EL (cell line): ENCODE measurements around the gene TTC28.

Experiments used
- DNase-seq: peaks from one replicate; pipeline ENCODE4 v3.0.0-alpha.2; 2016

TTC28 gene

DNA sequence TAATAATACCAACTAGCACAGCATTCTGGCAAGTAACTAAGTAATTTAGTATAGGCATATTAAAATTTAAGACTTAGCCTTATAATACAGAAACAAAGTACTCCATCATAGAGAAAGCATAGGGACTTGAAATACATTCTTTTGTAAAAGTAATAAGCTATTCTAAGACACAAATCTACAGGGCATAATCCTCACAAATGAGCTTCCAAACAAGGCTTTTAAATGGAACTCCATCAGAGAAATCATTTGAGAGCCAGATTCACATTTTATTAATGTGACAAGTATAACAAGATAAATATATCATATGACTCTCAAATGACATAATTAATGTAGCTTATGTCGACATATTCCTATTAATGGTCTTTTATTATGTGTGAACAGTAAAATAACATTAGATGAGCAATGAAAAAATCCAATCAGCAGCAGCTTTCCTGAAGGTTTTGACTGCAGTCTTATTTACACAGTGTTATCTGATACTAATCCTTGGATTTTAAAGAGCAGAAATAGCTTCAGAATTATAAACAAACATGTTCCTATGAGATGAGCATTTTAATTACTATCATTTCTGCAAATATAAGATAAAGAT lies 241.4 kb downstream of the TTC28 start:
- DNase-seq = no peak

DNA sequence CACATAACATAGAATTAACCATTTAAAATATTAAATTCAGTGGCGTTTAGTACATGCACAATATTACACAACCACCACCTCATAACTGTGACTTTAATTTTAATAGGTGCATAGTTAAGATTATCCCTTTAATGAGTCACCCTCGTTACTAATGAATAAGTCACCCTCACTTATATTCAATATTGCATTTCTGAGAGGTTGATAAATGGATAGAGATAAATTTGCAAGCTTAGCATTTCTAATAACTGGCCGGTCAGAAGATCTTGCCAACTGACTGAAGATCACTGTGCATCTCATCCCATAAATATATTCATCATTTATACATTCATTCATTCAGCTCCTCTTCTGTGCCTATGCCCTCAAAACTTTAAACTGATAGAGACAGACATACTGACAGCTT lies 243.7 kb downstream of the TTC28 start:
- DNase-seq = peak; percentile 5

DNA sequence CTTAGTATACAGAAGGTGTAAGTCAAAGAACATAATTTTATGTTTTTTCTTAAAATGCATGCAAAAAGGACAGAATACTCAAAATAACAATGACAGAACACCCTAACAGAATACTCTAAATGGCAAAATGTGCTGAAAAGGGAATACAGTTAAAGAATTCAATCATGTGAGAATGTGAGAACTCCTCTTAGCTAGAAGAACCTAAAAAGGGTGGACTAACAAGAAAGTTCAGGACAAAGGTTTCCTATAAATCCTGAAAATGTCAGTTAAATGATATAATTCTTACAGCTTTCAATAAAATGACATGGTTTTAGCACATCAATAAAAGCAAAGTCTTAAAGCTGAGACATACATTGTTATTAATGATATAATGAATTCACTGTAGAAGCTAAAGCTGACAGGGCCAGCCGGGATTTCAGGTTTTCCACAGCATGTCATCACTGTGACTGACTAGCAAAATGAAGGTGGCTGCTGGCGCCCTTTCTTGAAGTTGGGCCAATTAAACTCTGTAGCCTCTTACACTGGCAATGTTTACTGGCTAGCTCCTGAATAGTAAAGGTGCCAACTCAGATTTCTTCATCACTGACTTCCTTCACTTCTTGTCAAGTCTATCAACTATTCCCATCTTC lies 244.4 kb downstream of the TTC28 start:
- DNase-seq = no peak

- DNase-seq = no peak
Measured at GRCh38 chr22:28430466-28431025, 249.1 kb downstream of the TTC28 start.

DNA sequence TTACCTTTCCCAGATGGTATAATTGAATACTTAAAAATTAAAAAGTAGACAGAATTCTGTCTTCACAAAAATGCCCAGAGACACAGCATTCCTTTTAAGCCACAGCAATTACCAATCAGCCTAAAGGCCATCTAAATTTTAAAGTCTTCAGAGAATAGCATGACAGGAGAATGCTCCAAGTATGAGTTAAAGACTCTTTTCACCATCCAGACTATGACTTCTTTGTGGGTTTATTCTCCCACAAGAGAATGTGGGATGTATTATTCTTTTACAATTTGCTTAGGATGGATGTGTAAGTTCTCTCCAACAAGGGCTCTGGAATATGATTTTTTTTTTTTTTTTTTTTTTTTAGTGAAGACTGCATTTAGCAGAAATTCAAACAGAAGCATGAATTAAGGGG lies 249.9 kb downstream of the TTC28 start:
- DNase-seq = peak; percentile 6

- no peak for DNase-seq
Measured at GRCh38 chr22:28428271-28428670, 251.4 kb downstream of the TTC28 start.

GRCh38 chr22:28426346-28427132 lies 253.1 kb downstream of the TTC28 start:
- peak; percentile 44 for DNase-seq

DNA sequence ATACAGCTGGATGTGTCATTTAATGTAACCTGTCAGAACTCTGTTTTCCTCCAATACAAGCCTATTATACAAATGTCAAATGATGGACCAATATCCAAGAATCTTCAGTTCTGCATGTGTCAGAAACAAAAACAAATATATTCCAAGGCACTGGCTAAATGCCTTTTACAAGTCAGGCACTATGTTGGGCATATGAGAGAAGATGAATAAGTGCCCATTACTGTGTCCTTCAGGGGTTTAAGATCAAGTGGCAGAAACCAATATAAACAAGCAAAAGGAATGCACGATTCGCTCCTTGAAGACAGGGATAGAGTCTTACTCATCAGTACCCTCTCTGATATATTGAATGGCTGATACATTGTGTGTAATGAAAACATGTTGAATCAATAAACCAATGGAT lies 254.4 kb downstream of the TTC28 start:
- peak; percentile 31 for DNase-seq

GRCh38 chr22:28424427-28425080 lies 255.1 kb downstream of the TTC28 start:
- peak; percentile 9 for DNase-seq

- no peak for DNase-seq
Measured at GRCh38 chr22:28419919-28420318, 259.7 kb downstream of the TTC28 start.

GRCh38 chr22:28418008-28418407 lies 261.6 kb downstream of the TTC28 start:
- DNase-seq = no peak

- peak; percentile 9 for DNase-seq
Measured at GRCh38 chr22:28417431-28417830, 262.2 kb downstream of the TTC28 start.

DNA sequence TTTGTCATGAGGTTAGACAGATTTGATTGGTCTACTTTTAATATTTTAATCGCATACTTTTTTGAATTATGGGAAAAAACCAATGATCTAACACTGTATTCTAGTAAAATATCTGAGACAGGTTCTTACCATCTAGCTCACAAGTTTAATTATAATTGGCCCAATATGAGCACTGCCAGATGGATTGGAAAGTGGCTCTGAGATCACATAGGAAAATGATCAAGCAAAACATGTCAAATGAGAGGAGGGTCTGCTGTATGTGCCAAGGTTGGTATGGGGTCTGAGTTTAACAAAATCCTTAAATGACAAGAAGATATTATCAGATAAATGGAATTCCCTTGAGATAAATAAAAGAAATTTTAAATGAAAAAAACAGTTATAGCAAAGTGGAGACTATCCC lies 264.7 kb downstream of the TTC28 start:
- no peak for DNase-seq

- DNase-seq = no peak
Measured at GRCh38 chr22:28413612-28414399, 265.8 kb downstream of the TTC28 start.

GRCh38 chr22:28412109-28412508 lies 267.5 kb downstream of the TTC28 start:
- DNase-seq = no peak

DNA sequence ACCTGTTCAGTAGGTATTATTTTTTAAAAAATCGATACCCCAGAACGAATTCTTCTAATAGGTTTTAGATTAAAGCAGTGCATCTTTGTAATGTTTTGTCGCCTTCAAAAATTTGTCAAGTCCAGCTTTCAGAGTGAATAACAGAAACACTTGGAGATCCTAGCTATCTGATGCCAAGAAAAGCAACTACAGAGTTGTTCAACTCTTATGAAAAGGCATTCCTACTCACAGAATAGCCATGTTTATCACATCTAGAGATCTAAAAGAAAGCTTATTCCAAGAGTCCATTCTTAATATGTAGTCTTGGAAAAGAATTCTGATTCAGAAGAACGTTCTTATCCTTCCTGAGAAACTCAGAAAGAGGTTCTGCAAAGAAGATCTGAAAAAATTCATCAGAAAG lies 268.5 kb downstream of the TTC28 start:
- DNase-seq = no peak

GRCh38 chr22:28410050-28410816 lies 269.4 kb downstream of the TTC28 start:
- peak; percentile 67 for DNase-seq

DNA sequence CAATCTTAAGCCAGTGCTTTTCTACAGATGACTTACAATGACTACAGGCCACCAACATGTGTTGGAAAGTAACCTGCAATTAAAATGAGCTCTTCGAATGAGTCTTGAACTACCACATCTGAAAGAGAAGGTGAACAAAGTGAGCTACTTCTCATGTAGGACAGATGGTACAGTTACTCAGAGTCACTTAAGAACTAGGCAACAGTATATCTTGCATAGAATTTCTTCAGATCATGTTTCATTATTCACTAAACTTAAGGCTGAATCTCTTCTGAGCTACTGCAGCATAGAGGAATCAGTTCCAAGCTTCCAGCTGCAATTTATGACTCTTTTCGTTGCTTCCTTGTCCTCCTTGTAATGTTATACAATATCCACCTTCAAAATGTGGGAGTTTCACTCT lies 270.9 kb downstream of the TTC28 start:
- no peak for DNase-seq

DNA sequence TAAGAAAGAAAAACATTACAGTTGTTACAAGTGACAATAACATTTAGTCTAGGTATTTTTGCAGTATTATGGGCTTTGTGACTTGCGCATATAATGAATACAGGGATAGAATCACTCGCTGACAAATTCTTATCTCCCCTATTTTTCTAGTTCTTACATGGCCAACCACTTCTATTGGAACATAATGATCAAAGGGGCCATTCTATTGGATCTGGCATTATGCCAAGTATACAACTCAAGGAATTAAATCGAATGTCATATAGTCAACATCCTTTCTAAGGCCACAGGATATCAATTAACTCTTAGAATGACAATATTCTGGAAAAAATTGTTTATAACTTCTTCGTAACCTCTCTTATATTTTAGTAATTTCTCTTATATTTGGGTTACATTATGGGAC lies 272.0 kb downstream of the TTC28 start:
- DNase-seq = no peak

GRCh38 chr22:28406246-28406645 lies 273.4 kb downstream of the TTC28 start:
- DNase-seq = no peak

DNA sequence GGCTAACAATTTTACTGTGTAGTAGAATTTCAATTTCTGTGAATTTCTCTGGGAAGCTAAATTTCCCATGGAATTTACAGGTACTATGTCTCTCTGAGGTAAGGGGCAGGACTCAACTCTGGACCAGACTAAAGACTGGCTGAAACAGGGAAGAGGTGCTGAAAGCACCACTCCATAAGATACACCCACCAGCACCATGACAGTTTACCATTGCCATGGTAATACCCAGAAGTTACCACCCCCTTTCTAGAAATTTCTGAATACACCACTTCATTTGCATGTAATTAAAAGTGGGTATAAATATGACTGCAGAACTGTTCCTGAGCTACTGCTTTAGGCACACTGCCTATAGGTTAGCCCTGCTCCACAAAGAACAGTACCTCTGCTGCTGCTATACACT lies 274.1 kb downstream of the TTC28 start:
- no peak for DNase-seq

DNA sequence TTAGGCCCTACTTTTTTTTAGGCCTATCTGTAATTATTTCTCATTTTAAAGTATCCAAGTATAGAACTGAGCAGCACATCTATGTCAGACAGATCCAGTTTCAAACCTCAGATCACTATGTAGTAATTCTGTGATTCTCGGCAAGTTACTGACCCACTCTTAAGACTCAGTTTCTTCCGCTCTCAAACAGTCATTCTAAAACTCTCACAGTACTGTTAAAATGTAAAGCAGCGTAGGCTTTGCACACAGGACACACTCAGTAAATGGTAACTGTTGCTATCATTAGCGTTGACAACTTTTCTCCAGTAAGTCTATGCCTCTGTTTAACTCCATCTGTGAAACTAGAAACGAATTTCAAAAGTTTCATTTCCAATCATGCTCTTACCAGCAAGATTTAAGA lies 277.1 kb downstream of the TTC28 start:
- no peak for DNase-seq
